COLO829 (cell line): Measurements from ENCODE around the gene MGARP.

ENCODE experiments used
- DNase-seq: peaks from one replicate; pipeline ENCODE4 v3.0.0; 2012; ENCODE audit warnings: low spot score

Gene MGARP

DNA sequence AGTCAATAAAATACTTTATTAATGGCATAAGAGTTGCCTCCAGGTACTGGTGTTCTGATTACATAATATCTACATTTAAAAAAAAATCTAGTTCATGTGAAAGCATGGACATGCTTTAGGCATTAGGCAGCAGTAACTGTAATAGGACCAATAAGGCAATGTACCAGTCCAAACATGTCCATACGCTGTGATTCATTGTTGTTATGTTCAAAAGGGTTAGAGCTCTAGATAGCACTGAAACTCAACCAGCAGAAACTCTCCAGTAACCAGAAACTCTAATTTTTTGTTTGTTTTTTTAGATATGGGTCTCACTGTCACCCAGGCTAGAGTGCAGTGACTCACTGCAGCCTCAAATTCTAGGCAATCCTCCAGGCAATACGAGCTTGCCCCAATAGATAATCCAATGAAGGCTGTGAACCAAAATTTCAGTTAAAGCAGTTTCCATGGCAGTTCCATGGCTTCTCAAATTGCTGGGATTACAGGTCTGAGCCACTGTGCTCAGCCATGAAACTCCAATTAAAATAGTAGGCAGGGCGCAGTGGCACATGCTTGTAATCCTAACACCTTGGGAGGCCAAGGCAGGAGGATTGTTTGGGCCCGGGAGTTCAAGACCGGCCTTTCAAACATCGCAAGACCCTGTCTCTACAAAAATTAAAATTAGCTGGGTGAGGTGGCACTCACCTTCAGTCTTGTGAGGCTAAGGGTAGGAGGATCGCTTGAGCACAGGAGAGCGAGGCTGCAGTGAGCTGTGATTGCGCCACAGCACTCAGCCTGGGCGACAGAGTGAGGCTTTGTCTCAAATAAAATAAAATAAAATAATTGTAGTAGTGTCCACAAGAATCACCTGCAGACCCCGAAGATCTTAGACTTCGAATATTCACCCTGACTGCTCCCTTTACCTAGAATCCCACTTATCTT is 36.3 kb downstream of the MGARP start:
- no peak for DNase-seq

GRCh38 chr4:139242511-139243051 is 37.4 kb downstream of the MGARP start:
- no peak for DNase-seq

DNA sequence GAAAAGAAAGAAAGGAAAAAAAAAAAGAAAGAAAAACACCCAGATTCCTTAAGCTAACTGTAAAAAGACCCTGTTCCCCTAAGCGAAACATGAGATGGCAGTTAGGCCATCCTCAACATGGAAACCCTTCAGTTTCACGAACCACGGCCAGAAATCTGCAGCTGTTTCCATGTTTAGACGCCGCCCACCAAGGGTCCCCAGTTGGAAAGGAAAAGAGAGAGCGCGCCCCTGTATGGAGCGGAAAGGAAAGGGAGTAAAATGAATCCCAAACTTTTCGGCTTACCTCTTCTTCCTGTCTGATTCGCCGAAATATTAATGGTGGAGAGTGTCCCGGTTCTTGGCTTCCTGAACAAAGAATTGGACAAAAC is 38.3 kb downstream of the MGARP start:
- no peak for DNase-seq

DNA sequence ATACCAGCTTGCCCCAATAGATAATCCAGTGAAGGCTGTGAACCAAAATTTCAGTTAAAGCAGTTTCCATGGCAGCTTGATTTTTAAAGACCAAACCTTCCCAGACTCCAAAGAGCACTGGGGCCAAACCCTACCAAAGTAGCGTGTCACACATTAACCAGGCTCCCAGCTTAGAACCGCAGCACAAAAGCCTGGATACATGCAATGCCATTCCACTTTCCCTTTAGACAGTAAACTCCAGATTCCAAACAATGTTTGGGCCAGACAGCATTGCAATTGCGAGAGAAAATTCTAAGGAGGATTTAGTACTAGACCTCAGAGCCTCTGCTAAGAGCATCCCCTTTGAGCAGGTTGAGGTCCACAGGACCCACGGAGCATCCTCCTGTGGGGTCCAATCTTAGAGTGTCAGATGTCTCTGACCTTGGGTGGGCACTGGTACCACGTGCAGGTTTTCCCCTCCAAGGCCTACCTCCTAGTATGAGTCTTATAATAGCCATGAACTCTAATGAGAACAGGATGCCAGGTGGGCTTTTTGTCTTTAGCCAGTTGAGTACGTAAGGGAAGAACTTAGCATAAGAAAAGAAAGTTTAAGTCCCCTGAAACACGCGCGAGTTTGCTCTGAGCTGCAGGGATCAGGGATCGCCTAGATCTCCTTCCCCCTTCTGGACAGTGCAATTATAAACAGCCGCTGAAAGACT is 38.8 kb downstream of the MGARP start:
- DNase-seq: no peak

GRCh38 chr4:139239127-139239772 is 40.8 kb downstream of the MGARP start:
- DNase-seq: no peak

GRCh38 chr4:139234253-139234652 is 45.8 kb downstream of the MGARP start:
- DNase-seq: no peak

DNA sequence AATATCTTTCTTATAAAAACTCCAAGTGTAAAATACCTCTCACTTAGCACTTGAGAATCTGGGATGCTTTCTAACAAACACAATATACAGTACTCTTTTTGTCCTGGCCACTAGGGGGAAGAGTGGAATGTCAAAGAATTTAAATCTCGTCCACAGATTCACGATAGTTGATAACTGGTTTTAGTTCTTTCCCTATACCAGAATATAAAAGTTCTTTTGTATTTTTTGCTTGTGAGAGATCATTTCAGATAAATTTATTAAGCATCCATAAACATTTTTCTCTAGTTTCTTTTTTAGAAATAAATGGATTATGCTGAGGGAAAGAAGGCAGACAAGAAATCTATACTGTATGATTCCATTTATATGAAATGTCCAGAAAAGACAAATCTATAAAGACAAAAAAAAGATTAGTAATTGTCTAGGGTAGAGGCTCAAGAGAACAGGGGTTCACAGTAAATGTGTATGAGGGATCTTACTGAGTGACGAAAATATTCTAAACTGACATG is 50.4 kb downstream of the MGARP start:
- DNase-seq: peak; percentile 66

DNA sequence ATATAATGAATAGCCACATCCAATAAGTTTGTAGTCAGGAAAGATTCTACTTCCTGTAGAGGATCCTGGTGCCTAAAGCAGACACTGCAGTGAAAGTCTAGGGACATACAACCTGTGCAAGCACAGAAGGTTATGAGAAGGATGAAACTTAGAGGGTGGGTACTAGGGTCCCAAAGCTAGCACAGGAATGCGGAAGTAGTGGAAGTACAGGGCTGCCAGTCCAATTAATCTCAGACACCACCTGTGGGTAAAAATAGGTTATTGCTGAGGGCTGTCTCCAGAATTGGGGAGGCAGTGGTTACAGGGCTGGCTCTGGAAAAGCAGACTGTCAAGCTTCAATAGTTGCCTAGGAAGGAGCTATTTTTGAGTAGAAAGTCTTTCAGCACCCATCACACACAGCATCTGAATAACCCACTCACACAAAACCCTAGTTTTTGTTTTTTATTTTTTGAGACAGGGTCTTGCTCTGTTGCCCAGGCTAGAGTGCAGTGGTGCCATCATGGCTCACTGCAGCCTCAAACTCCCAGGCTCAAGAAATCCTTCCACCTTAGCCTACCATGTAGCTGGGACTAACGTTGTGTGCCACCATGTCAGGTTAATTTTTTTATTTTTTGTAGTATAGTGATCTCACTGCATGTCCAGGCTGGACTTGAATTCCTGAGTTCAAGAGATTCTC is 52.2 kb downstream of the MGARP start:
- DNase-seq: no peak

DNA sequence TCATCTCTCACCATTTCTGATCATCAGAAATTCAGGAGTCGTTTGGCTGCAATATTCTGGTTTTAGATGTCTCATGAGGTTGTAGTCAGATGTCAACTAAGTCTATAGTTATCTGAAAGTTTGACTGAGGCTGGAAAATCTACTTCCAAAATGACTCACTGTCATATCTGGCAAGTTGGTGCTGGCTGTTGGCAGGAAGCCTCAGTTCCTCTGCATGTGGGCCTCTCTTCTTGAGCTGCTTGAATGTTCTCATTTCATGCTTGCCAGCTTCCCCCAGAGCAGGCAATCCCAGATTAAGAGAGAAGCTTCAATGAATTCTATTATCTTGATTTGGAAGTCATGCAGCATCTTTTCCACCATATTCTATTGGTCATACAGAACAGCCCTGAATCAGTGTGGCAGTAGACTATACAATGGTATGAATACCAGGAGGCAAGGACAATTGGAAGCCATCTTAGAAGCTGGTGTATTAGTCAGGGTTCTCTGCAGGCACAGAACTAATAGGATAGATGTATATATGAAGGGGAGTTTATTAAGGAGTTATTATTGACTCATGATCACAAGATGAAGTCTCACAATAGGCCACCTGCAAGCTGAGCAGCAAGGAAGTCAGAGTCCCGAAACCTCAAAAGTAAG is 56.2 kb downstream of the MGARP start:
- DNase-seq: no peak

- DNase-seq: no peak
Observed at GRCh38 chr4:139222215-139222614, 57.8 kb downstream of the MGARP start.

DNA sequence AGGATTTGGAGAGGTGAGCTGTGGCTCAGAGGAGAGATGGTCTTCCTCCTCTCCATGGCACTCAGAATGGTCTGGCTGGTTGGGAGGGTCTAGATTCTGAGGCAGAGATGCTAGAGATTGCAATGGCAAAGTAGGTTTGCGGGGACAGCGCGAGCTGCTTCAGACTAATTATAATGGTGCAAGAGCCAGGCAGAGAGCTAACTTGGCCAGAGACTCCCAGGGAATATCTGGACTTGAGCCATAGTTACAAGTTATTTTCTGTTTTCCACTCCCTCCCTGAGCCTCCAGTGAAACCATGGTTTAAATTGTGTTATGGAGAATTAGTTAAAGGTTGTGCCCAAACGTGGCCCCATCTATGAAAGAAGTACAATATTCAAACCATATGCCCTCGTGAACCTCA is 58.3 kb downstream of the MGARP start:
- DNase-seq: no peak

GRCh38 chr4:139219450-139220055 is 60.5 kb downstream of the MGARP start:
- no peak for DNase-seq
